Tibial nerve (tissue), 4 donors: ENCODE measurements around the gene STAC. TPM values are rescaled to one million over a fixed set of nuclear protein-coding genes. Genes with fewer than 3 reads are reported as not detected.

ENCODE experiments used
- DNase-seq, 2 donors: peaks; one replicate each; pipeline ENCODE4 v3.0.0-alpha.2; 2019; ENCODE audit warnings: low spot score in 2 of 2
- H3K27ac ChIP-seq, 4 donors: fragments of 200-600 bp; sonication (generic) in 3 of 4; one replicate each; pipeline ENCODE4 v1.5.1; 2017 to 2019; ENCODE audit warnings: mild to moderate bottlenecking in 1 of 4
- H3K27me3 ChIP-seq, 2 donors: fragments of 200-600 bp; sonication (generic) in 1 of 2; one replicate each; pipeline versions ENCODE4 v1.5.1 to v1.6.0; 2017 to 2019
- H3K36me3 ChIP-seq, 3 donors: fragments of 200-600 bp; sonication (generic); one replicate each; pipeline ENCODE4 v1.5.1; 2018 to 2019
- H3K4me1 ChIP-seq, 4 donors: fragments of 200-600 bp; sonication (generic) in 3 of 4; one replicate each; pipeline ENCODE4 v1.5.1; 2017 to 2019
- H3K4me3 ChIP-seq, 4 donors: fragments of 200-600 bp; sonication (generic) in 3 of 4; one replicate each; pipeline ENCODE4 v1.5.1; 2017 to 2019; ENCODE audit warnings: mild to moderate bottlenecking in 1 of 4, moderate library complexity in 1 of 4
- H3K9me3 ChIP-seq, 4 donors: fragments of 200-600 bp; sonication (generic) in 3 of 4; one replicate each; pipeline ENCODE4 v1.5.1; 2017 to 2019
- EP300 ChIP-seq, 2 donors: sonication (generic); formaldehyde crosslinking; IDR thresholded peaks; one replicate each; pipeline ENCODE4 v1.6.1; 2017; ENCODE audit warnings: antibody characterized with exemption in 2 of 2, mild to moderate bottlenecking in 1 of 2
- POLR2A ChIP-seq, 2 donors: fragments of 450-650 bp; IDR thresholded peaks; one replicate each; pipeline ENCODE4 v1.6.1; 2017; ENCODE audit warnings: antibody characterized with exemption in 2 of 2, mild to moderate bottlenecking in 2 of 2, moderate library complexity in 2 of 2
- WGBS, 2 donors: methylation state at CpG; one replicate each; pipeline ENCODE4 v1.1.5; 2018; 5-methylcytosine and 5-hydroxymethylcytosine counted together
- total RNA-seq, 4 donors: library from RNA; depleted of rRNA; stranded (reverse); fragments of >200 nt; gene quantifications; one replicate each; pipeline ENCODE4 v1.1.0, GENCODE V29; 2016
- TF ChIP-seq, protein P1 (sequence below), 5 experiments: fragments of 200-600 bp in 3 of 5; fragments of 450-650 bp in 2 of 5; sonication (generic) in 3 of 5; IDR thresholded peaks; one replicate each; pipeline ENCODE4 v1.5.1; 2016 to 2019; ENCODE audit warnings: antibody characterized with exemption in 5 of 5, mild to moderate bottlenecking in 3 of 5, moderate library complexity in 2 of 5

STAC gene
- total RNA-seq, 4 donors from 2014 or later: 2.4 to 4.2 (median 3.7) TPM

DNA sequence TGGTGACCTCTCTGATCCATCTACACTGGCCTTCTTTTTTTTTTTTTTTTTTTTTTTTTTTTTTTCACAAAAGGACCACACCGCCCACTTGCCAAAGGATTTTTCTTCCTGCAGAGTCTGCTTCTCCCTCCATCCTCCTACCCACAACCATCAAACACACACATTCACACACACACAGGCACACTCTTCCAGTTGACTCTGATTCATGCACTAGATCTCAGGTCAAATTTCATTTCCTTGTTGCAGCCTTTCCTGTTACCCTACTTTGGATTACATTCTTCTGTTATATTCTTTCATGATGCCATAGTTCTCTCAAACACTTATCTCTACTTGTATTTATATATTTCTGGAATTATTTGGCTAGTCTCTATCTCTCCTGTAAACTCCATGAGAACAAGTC is 133.9 kb downstream of the STAC start:
- H3K4me3 ChIP-seq: no peak overlapping the region
- TF ChIP-seq POLR2A (IDR thresholded peaks at IDR 0.05) (no peak), EP300 (IDR thresholded peaks at IDR 0.05) (no peak)
- TF ChIP-seq, protein P1, sequence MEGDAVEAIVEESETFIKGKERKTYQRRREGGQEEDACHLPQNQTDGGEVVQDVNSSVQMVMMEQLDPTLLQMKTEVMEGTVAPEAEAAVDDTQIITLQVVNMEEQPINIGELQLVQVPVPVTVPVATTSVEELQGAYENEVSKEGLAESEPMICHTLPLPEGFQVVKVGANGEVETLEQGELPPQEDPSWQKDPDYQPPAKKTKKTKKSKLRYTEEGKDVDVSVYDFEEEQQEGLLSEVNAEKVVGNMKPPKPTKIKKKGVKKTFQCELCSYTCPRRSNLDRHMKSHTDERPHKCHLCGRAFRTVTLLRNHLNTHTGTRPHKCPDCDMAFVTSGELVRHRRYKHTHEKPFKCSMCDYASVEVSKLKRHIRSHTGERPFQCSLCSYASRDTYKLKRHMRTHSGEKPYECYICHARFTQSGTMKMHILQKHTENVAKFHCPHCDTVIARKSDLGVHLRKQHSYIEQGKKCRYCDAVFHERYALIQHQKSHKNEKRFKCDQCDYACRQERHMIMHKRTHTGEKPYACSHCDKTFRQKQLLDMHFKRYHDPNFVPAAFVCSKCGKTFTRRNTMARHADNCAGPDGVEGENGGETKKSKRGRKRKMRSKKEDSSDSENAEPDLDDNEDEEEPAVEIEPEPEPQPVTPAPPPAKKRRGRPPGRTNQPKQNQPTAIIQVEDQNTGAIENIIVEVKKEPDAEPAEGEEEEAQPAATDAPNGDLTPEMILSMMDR (IDR thresholded peaks at IDR 0.05): no peak
- WGBS, 2 donors: 95 to 96% methylated on average over 1 of the region's 1 CpG
- H3K27ac ChIP-seq: no peak overlapping the region
- no peaks in the 10 kb centered on the region for H3K36me3 ChIP-seq
- no peaks in the 10 kb centered on the region for H3K4me1 ChIP-seq
- H3K9me3 ChIP-seq: peaks cover 0 to 7% (median 0%) of the 10 kb centered on the region in 4 donors
- H3K27me3 ChIP-seq: no peaks in the 10 kb centered on the region
- no peak for DNase-seq

GRCh38 chr3:36519682-36520081 is 139.4 kb downstream of the STAC start:
- no peak for DNase-seq
- 90 to 92% methylated on average over 3 of the region's 3 CpGs for WGBS, 2 donors
- Histone ChIP-seq H3K27ac (no peak overlapping the region), H3K4me1 (no peaks in the 10 kb centered on the region), H3K27me3 (no peaks in the 10 kb centered on the region), H3K9me3 (no peaks in the 10 kb centered on the region), H3K4me3 (no peak overlapping the region), H3K36me3 (no peaks in the 10 kb centered on the region)
- no peak for TF ChIP-seq POLR2A (IDR thresholded peaks at IDR 0.05)
- TF ChIP-seq EP300 (IDR thresholded peaks at IDR 0.05): no peak

DNA sequence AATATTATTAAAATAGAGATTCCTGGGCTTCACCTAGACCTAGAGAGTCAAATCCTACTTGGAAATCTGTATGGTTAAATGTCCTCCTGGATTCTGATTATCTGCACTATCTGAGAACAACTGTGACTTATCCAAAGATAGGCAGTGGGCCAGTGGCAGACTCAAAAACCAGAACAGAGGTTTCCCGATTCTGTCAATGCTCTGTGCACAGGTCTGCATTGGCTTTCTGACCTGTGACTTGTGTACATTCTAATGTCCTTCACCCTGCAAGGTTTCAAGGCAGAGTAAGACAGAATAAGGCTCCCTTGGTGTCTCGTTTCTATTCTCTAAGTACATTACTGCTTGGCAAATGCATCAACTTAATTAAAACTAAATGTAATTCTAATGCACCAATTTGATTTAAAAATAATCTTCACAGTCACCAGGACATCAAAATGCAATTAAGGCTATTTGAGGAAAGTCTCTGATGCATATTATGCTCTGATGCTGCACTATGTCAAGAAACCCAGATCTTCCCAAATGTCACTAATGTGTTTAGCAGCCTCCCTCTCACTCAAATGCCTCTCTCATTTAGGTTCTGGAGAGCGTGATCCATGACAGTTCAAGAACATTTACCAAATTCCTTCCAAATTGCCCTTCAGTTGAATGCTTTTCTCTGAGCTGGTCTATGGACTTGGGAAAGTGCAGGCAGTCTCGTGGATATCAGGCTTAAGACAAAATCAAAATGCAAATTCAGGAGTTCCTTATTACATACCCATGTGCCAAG is 140.1 kb downstream of the STAC start:
- TF ChIP-seq, protein P1 (IDR thresholded peaks at IDR 0.05): no peak
- TF ChIP-seq POLR2A (IDR thresholded peaks at IDR 0.05) (no peak), EP300 (IDR thresholded peaks at IDR 0.05) (no peak)
- no peak overlapping the region for H3K27ac ChIP-seq
- DNase-seq: no peak
- H3K4me1 ChIP-seq: no peaks in the 10 kb centered on the region
- H3K27me3 ChIP-seq: no peaks in the 10 kb centered on the region
- WGBS, 2 donors: 73 to 80% methylated on average over 4 of the region's 4 CpGs
- no peaks in the 10 kb centered on the region for H3K9me3 ChIP-seq
- no peak overlapping the region for H3K4me3 ChIP-seq
- H3K36me3 ChIP-seq: no peaks in the 10 kb centered on the region

DNA sequence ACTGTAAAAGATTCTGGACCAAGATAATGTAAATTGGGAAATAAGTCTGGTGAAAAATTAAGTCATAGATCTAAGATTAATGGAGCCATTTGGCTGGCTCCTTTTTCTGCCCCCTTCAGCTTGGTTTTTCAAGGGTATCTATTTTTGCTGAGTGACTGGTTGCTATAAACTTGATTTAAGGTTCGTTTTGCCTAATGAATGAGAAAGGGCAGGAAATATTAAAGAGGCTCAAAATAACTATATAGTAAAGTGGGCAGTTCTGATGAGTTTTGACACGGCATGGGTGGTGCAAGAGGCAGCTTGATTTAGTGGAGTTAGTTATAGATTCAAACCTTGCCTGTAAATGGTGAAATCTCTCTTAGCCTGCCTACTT is 140.7 kb downstream of the STAC start:
- Histone ChIP-seq H3K4me3 (no peak overlapping the region), H3K4me1 (no peaks in the 10 kb centered on the region), H3K27ac (no peak overlapping the region), H3K27me3 (no peaks in the 10 kb centered on the region), H3K9me3 (no peaks in the 10 kb centered on the region), H3K36me3 (no peaks in the 10 kb centered on the region)
- WGBS, 2 donors: 76 to 78% methylated on average over 2 of the region's 2 CpGs
- no peak for DNase-seq
- TF ChIP-seq EP300 (IDR thresholded peaks at IDR 0.05) (no peak), POLR2A (IDR thresholded peaks at IDR 0.05) (no peak)
- TF ChIP-seq, protein P1 (IDR thresholded peaks at IDR 0.05): no peak

DNA sequence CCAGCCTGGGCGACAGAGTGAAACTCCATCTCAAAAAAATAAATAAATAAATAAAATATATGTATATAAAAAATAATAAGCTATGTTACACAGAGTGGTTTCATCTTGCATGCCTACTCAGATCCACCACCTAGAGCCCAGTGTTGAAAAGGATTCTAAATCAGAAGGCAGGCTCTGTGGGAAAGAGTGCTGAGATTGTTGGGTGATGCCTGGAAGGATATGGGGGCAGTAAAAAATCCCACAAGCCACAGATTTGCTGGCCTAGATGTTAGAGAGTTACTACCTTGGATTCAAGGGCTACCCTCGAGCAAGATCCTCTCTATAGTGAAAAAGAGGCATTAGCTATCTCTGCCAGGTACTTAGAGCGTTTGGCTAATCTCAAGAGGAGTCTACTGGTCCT is 144.3 kb downstream of the STAC start:
- TF ChIP-seq POLR2A (IDR thresholded peaks at IDR 0.05) (no peak), EP300 (IDR thresholded peaks at IDR 0.05) (no peak)
- TF ChIP-seq, protein P1 (IDR thresholded peaks at IDR 0.05): no peak
- no peak overlapping the region for H3K4me3 ChIP-seq
- H3K36me3 ChIP-seq: no peaks in the 10 kb centered on the region
- DNase-seq: no peak
- 86 to 92% methylated on average over 3 of the region's 3 CpGs for WGBS, 2 donors
- H3K4me1 ChIP-seq: no peaks in the 10 kb centered on the region
- no peak overlapping the region for H3K27ac ChIP-seq
- H3K9me3 ChIP-seq: no peaks in the 10 kb centered on the region
- no peaks in the 10 kb centered on the region for H3K27me3 ChIP-seq
